LNCAP (cell line): Measurements from ENCODE around the gene TXNRD3.

ENCODE experiments used
- CTCF ChIP-seq: fragments of 450-650 bp; IDR thresholded peaks from 2 replicates; pipeline ENCODE4 v1.5.1; 2017; ENCODE audit warnings: mild to moderate bottlenecking

The TXNRD3 gene

GRCh38 chr3:126569390-126569975 is 85.4 kb downstream of the TXNRD3 start:
- no peak for TF ChIP-seq CTCF

DNA sequence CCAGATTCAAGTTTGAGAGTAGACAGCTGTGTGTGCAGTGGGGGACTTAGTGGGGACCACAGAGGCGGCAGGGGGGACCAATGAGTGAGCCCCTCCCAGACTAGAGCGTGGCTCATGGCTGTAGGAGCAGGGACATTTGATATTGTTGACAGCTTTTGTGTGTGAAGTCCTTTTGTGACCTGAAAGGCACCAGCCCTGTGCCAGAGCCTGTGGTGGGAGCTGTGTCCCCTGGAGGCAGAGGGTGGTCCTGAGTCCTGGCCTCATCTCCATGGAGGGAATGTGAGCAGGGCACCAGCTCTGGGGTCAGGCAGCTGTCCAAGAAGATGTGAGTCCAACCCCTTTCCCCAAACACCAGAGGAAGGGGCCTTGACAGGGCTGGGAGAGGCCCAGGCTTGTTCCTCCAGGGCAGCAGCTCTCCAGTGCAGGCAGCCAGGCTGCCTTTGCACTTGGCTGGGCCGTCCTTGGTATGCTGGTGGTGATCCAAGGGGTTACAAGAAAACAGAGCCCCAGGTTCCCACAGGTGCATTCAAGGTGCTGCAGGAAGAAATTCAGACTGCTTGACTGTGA is 86.1 kb downstream of the TXNRD3 start:
- TF ChIP-seq CTCF: no peak

DNA sequence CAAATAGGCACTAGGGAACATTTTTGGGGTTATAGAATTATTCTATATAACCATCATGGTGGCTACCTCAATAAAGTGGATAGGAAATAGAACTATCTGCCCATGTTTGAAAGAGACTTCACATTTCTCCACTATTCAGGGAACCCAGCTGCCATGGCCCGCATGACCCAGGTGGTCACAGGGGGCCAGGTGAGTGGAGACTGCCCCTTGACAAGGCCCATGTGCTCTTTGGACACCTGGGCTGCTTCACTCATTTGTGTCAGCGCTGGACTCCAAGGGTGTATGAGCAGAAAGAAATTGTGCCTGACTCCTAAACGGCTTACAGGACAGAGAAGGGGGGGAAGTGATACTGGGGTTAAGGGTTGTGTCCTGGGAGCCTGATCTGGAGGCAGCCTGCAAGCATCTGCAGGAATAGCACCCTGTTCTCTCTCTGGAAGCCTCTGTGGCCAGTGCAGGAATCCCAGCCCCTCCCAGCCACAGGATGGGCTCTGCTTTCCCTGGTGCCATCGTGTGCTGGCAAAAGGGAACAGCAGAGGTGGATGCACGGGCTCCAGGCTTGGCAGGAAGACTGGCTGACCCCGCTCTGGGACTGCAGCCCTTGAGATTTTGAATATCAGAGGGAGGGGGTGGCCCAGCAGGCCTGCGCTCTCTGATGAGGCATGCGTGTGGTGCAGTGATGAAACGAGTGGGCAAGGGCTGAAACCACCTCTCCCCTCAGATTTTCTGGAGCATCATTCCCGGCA is 87.1 kb downstream of the TXNRD3 start:
- TF ChIP-seq CTCF: no peak

GRCh38 chr3:126562737-126563276 is 92.1 kb downstream of the TXNRD3 start:
- no peak for TF ChIP-seq CTCF

- no peak for TF ChIP-seq CTCF
These were observed 96.4 kb downstream of the TXNRD3 start, which contains the start of gene C3orf22 for GRCh38 chr3:126558336-126559071. Gene C3orf22 (minus strand): TSS chr3:126558932. CDS start chr3:126553390, 5,542 bp downstream.

DNA sequence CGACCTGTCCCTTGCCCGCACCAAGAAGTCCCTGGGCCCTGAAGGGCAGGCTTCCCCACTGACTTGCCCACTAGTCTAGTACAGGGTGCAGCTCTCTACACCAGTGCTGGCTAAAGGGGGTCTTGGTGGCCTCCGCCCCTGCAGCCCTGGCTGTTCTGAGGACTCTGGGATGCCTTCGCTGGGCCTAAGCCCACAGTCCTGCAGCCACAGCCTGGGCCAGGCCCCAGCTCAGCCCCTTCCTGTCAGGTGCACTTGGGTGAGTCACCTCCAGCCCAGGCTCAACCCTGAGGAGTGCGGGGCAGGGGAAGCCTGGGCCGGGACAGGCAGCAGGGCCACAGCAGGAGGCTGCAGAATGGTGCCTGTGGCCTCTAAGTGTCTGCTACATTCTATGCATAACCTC is 97.2 kb downstream of the TXNRD3 start:
- TF ChIP-seq CTCF: no peak

- TF ChIP-seq CTCF: no peak
These were observed 97.5 kb downstream of the TXNRD3 start for GRCh38 chr3:126557415-126557745.
